ENCODE data around the gene MRPL49.
"Not testable (repeated sequence)": the region's sequence is repeated elsewhere in the genome, so short reads cannot be mapped to it uniquely, and the experiment has no call there.

MRPL49 gene

DNA sequence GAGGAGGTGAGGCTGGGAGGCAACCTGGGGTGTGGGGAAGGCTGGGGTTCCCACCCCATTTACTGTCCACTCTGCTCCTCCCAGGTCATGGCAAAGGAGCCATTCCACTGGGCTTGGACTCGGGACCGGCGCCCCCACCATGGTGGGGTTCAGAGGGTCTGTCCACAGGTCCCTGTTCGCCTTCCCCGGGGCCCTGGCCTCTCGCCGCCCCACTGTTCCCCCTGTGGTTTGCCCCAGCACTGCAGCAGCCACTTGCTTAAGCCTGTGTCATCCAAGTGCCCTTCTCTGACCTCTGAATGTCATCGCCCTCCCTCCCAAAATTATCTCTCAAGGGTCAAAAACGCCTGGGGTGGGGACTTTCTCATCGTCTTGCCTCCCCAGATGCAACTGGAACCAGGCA lies 50.5 kb downstream of the MRPL49 start:
- no peak for DNase-seq

DNA sequence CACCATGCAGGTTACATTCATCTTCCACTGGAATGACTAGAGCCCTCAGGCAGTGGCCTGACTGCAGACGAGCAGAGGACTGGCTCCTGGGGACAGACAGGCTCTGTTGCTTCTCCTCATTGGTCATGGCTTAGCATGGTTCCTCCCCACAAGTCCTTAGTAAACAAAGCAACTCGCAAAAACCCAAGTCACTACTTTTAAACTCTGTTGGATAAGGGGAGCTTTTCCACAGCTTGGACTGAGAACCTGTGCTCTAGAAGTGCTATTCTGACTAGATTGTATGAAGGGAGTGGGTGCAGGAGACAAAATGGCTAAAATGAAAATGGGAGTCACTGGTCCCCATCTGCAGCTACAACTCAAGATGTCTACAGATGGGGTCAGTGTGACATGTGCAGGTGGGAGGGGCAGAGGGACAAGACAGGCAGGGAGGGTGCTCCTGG lies 52.5 kb downstream of the MRPL49 start:
- DNase-seq: not testable (repeated sequence)
